ENCODE measurements around the gene KLHL26. TPM values are rescaled to one million over a fixed set of nuclear protein-coding genes. Genes with fewer than 3 reads are reported as not detected.

The KLHL26 gene
- total and polyA plus RNA-seq, 2 of the 13 experiments (the other 11 are each of a cell fraction or from before 2014, with no cell fraction given), result 1.5 to 1.7 TPM

DNA sequence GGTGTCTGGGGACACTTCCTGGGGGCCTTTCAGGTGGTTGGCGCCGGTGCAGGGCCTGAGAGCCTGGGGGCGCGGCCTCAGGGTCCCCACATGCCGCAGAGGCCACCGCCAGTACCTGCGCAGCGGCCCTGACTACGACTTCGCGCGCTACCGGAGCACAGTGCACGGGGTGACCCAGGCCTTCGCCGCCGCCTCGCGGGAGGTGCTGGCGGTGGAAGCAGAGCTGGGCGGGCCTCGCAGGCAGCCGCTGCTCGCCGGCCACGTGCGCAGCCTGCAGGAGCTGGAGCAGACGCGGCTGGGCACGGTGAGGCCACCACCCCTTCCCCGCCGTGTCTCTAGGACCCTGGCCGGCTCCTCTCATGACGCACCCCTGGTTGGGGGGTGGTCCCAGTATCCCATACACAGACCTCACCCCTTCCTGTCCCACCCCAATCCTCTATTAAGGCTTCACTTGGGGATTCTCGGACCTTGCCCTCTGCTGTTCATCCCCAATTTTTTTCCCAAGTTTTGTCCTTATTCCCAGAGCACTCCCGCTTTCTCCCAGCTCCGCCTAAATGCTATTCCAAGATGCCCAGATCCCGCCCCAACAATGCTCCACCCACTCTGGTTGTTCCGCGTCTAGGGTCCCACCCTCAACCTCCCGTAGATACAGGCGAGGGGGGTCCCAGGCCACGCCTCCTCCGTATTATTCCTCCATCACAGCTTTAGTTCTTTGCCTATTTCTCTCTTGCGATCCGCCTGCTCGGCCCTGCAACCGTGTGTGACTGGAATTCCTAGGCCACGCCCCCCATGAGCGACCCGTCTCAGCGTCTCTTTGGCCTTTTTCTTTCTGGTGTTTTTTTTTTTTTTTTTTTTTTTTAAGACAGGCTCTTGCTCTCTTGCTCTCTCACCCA is 47.2 kb upstream of the KLHL26 start (continued):
- TF ChIP-seq, protein P1, sequence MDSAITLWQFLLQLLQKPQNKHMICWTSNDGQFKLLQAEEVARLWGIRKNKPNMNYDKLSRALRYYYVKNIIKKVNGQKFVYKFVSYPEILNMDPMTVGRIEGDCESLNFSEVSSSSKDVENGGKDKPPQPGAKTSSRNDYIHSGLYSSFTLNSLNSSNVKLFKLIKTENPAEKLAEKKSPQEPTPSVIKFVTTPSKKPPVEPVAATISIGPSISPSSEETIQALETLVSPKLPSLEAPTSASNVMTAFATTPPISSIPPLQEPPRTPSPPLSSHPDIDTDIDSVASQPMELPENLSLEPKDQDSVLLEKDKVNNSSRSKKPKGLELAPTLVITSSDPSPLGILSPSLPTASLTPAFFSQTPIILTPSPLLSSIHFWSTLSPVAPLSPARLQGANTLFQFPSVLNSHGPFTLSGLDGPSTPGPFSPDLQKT (CRISPR knock-in tag; IDR thresholded peaks at IDR 0.05; ENCODE audit: borderline replicate concordance), result 0 out of 2 replicates have a peak, but pooled peaks have one; percentile 48
- TF ChIP-seq CBX2 (IDR thresholded peaks at IDR 0.05; ENCODE audit: low read depth, low read length) (no peak), CBX2 (CRISPR knock-in tag; IDR thresholded peaks at IDR 0.05; ENCODE audit: low read depth) (0 out of 2 replicates have a peak, but pooled peaks have one; percentile 81), SALL2 (CRISPR knock-in tag; IDR thresholded peaks at IDR 0.05) (peak; percentile 88; the same call in 1 of the 2 replicates), EED (CRISPR knock-in tag; IDR thresholded peaks at IDR 0.05) (peak; percentile 93), KDM5B (CRISPR knock-in tag; IDR thresholded peaks at IDR 0.05; ENCODE audit: borderline replicate concordance) (peak; percentile 96), ZNF430 (CRISPR knock-in tag; IDR thresholded peaks at IDR 0.05) (peak; percentile 93; the same call in 1 of the 2 replicates), ZNF709 (CRISPR knock-in tag; IDR thresholded peaks at IDR 0.05) (peak; percentile 99), XRCC5 (optimal IDR thresholded peaks at IDR 0.05; ENCODE audit: low read length) (no peak), ZFY (CRISPR knock-in tag; IDR thresholded peaks at IDR 0.05) (peak; percentile 82), POLR2G (IDR thresholded peaks at IDR 0.05; ENCODE audit: low read depth, low read length) (peak; percentile 6; the same call in 1 of the 2 replicates), ZNF678 (CRISPR knock-in tag; IDR thresholded peaks at IDR 0.05) (peak; percentile 99), FOSL2 (CRISPR knock-in tag; IDR thresholded peaks at IDR 0.05) (peak; percentile 32; the same call in 1 of the 2 replicates), ZNF570 (CRISPR knock-in tag; IDR thresholded peaks at IDR 0.05; ENCODE audit: borderline replicate concordance) (no peak), FOXC1 (CRISPR knock-in tag; IDR thresholded peaks at IDR 0.05; ENCODE audit: borderline replicate concordance) (peak; percentile 94), SAFB2 (CRISPR knock-in tag; IDR thresholded peaks at IDR 0.05; ENCODE audit: borderline replicate concordance, low read depth) (peak; percentile 77)
- TF ChIP-seq, protein P2, sequence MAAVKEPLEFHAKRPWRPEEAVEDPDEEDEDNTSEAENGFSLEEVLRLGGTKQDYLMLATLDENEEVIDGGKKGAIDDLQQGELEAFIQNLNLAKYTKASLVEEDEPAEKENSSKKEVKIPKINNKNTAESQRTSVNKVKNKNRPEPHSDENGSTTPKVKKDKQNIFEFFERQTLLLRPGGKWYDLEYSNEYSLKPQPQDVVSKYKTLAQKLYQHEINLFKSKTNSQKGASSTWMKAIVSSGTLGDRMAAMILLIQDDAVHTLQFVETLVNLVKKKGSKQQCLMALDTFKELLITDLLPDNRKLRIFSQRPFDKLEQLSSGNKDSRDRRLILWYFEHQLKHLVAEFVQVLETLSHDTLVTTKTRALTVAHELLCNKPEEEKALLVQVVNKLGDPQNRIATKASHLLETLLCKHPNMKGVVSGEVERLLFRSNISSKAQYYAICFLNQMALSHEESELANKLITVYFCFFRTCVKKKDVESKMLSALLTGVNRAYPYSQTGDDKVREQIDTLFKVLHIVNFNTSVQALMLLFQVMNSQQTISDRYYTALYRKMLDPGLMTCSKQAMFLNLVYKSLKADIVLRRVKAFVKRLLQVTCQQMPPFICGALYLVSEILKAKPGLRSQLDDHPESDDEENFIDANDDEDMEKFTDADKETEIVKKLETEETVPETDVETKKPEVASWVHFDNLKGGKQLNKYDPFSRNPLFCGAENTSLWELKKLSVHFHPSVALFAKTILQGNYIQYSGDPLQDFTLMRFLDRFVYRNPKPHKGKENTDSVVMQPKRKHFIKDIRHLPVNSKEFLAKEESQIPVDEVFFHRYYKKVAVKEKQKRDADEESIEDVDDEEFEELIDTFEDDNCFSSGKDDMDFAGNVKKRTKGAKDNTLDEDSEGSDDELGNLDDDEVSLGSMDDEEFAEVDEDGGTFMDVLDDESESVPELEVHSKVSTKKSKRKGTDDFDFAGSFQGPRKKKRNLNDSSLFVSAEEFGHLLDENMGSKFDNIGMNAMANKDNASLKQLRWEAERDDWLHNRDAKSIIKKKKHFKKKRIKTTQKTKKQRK (IDR thresholded peaks at IDR 0.05; ENCODE audit: low read length), result no peak
- TF ChIP-seq, protein P3, sequence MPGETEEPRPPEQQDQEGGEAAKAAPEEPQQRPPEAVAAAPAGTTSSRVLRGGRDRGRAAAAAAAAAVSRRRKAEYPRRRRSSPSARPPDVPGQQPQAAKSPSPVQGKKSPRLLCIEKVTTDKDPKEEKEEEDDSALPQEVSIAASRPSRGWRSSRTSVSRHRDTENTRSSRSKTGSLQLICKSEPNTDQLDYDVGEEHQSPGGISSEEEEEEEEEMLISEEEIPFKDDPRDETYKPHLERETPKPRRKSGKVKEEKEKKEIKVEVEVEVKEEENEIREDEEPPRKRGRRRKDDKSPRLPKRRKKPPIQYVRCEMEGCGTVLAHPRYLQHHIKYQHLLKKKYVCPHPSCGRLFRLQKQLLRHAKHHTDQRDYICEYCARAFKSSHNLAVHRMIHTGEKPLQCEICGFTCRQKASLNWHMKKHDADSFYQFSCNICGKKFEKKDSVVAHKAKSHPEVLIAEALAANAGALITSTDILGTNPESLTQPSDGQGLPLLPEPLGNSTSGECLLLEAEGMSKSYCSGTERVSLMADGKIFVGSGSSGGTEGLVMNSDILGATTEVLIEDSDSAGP (CRISPR knock-in tag; IDR thresholded peaks at IDR 0.05; ENCODE audit: borderline replicate concordance), result peak; percentile 48; the same call in 1 of the 2 replicates
- TF ChIP-seq, protein P4, sequence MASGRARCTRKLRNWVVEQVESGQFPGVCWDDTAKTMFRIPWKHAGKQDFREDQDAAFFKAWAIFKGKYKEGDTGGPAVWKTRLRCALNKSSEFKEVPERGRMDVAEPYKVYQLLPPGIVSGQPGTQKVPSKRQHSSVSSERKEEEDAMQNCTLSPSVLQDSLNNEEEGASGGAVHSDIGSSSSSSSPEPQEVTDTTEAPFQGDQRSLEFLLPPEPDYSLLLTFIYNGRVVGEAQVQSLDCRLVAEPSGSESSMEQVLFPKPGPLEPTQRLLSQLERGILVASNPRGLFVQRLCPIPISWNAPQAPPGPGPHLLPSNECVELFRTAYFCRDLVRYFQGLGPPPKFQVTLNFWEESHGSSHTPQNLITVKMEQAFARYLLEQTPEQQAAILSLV (CRISPR knock-in tag; IDR thresholded peaks at IDR 0.05; ENCODE audit: borderline replicate concordance), result peak; percentile 93; the same call in 1 of the 2 replicates
- TF ChIP-seq, protein P5, sequence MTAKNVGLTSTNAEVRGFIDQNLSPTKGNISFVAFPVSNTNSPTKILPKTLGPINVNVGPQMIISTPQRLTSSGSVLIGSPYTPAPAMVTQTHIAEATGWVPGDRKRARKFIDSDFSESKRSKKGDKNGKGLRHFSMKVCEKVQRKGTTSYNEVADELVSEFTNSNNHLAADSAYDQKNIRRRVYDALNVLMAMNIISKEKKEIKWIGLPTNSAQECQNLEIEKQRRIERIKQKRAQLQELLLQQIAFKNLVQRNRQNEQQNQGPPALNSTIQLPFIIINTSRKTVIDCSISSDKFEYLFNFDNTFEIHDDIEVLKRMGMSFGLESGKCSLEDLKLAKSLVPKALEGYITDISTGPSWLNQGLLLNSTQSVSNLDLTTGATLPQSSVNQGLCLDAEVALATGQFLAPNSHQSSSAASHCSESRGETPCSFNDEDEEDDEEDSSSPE (CRISPR knock-in tag; IDR thresholded peaks at IDR 0.05), result peak; percentile 92
